IMR-90 (cell line): ENCODE data around the gene MAP1A. TPM values are rescaled to one million over a fixed set of nuclear protein-coding genes. Genes with fewer than 3 reads are reported as not detected.

Source experiments
- ATAC-seq: fragments of 200-7000 bp; cut with Tn5 transposase; 2 replicates; pipeline ENCODE4 v1.9.1; 2020; ENCODE audit warnings: low read depth, mild to moderate bottlenecking, moderate library complexity
- BruUV-seq: library from RNA; stranded (reverse); fragments of 400-500 nt; replicated peaks from 2 replicates; lab custom pipeline; 2021; lab: Mats Ljungman, UMichigan
- CTCF ChIA-PET: fragments of 300-600 bp; formaldehyde crosslinking; extraction: SDS; loops from one replicate; lab custom pipeline; 2021; ENCODE audit warnings: antibody characterized with exemption; lab: Yijun Ruan, JAX
- POLR2A ChIA-PET: fragments of 300-600 bp; sonication (Branson Sonifier 250); formaldehyde crosslinking; loops from one replicate; lab custom pipeline; 2022; ENCODE audit warnings: antibody characterized with exemption; ENCODE audit not compliant: unreplicated experiment; lab: Charles Lee
- DNase-seq: peaks from one replicate; pipeline ENCODE4 v3.0.0; 2013
- H2AFZ ChIP-seq: replicated peaks from 2 replicates; pipeline ENCODE3; 2013; ENCODE audit warnings: low read length, mild to moderate bottlenecking; ENCODE audit not compliant: poor library complexity
- H2AK5ac ChIP-seq: 2 replicates; pipeline ENCODE4 v1.6.1; 2013; ENCODE audit warnings: low read depth, low read length, inconsistent platforms
- H2AK9ac ChIP-seq: replicated peaks from 2 replicates; pipeline ENCODE3; 2013; ENCODE audit warnings: mild to moderate bottlenecking, low read depth, low read length, moderate library complexity; ENCODE audit not compliant: poor library complexity
- H2BK120ac ChIP-seq: 2 replicates; pipeline ENCODE4 v1.6.1; 2013; ENCODE audit warnings: low read depth, low read length, inconsistent platforms
- H2BK15ac ChIP-seq: 3 replicates; pipeline ENCODE4 v1.6.1; 2013; ENCODE audit warnings: low read depth, low read length, inconsistent platforms
- H2BK20ac ChIP-seq: 2 replicates; pipeline ENCODE4 v1.6.1; 2013; ENCODE audit warnings: low read depth, mild to moderate bottlenecking, inconsistent platforms, low read length, moderate library complexity
- H2BK5ac ChIP-seq: 2 replicates; pipeline ENCODE4 v1.6.1; 2013; ENCODE audit warnings: mild to moderate bottlenecking, low read depth, low read length, inconsistent platforms; ENCODE audit not compliant: poor library complexity, severe bottlenecking
- H3K14ac ChIP-seq: replicated peaks from 2 replicates; pipeline ENCODE4 v1.6.1; 2013; ENCODE audit warnings: low read depth, low read length, inconsistent platforms
- H3K18ac ChIP-seq: 2 replicates; pipeline ENCODE4 v1.6.1; 2013; ENCODE audit warnings: low read depth, low read length, control low read depth
- H3K23ac ChIP-seq: 2 replicates; pipeline ENCODE4 v1.6.1; 2013; ENCODE audit warnings: low read depth, low read length, inconsistent platforms
- H3K27ac ChIP-seq: 2 replicates; pipeline ENCODE4 v1.5.1; 2013; ENCODE audit warnings: mild to moderate bottlenecking, control low read depth, low read length; ENCODE audit not compliant: insufficient read depth
- H3K27me3 ChIP-seq: 2 replicates; pipeline ENCODE4 v1.6.1; 2013; ENCODE audit warnings: low read length; ENCODE audit not compliant: control insufficient read depth, insufficient read depth
- H3K36me3 ChIP-seq: 2 replicates; pipeline ENCODE4 v1.6.1; 2013; ENCODE audit warnings: low read length, mixed read lengths; ENCODE audit not compliant: control insufficient read depth, insufficient read depth
- H3K4ac ChIP-seq: 2 replicates; pipeline ENCODE4 v1.6.1; 2013; ENCODE audit warnings: low read depth, low read length, inconsistent platforms
- H3K4me1 ChIP-seq: 2 replicates; pipeline ENCODE4 v1.6.1; 2013; ENCODE audit warnings: low read length, mixed read lengths; ENCODE audit not compliant: control insufficient read depth, insufficient read depth
- H3K4me2 ChIP-seq: 2 replicates; pipeline ENCODE4 v1.6.1; 2013; ENCODE audit warnings: low read depth, mild to moderate bottlenecking, control low read depth, low read length, moderate library complexity
- H3K4me3 ChIP-seq: 2 replicates; pipeline ENCODE4 v1.5.1; 2013; ENCODE audit warnings: low read depth, mild to moderate bottlenecking, control low read depth, low read length, moderate library complexity; ENCODE audit not compliant: insufficient read depth
- H3K56ac ChIP-seq: 2 replicates; pipeline ENCODE4 v1.6.1; 2013; ENCODE audit warnings: low read length, inconsistent platforms; ENCODE audit not compliant: insufficient read depth; ENCODE audit errors: extremely low read depth
- H3K79me1 ChIP-seq, 2 experiments: 2 replicates each; pipeline ENCODE4 v1.6.1; 2013; ENCODE audit warnings: low read length in 2 of 2, inconsistent platforms in 1 of 2, low read depth in 1 of 2
- H3K9ac ChIP-seq: 2 replicates; pipeline ENCODE4 v1.6.1; 2013; ENCODE audit warnings: low read depth, low read length, control low read depth
- H3K9me1 ChIP-seq: 2 replicates; pipeline ENCODE4 v1.6.1; 2013; ENCODE audit warnings: low read length, inconsistent platforms; ENCODE audit not compliant: insufficient read depth
- H3K9me3 ChIP-seq: 2 replicates; pipeline ENCODE4 v1.6.1; 2013; ENCODE audit warnings: low read length; ENCODE audit not compliant: control insufficient read depth, insufficient read depth
- H4K20me1 ChIP-seq: 2 replicates; pipeline ENCODE4 v1.6.1; 2013; ENCODE audit warnings: low read length, inconsistent platforms; ENCODE audit not compliant: insufficient read depth
- H4K5ac ChIP-seq: 2 replicates; pipeline ENCODE4 v1.6.1; 2013; ENCODE audit warnings: mild to moderate bottlenecking, low read depth, low read length, control low read depth
- H4K8ac ChIP-seq, 2 experiments: 2 replicates each; pipeline ENCODE4 v1.6.1; 2013; ENCODE audit warnings: low read depth in 2 of 2, low read length in 2 of 2, control low read depth in 1 of 2, inconsistent platforms in 1 of 2
- H4K91ac ChIP-seq: 2 replicates; pipeline ENCODE4 v1.6.1; 2013; ENCODE audit warnings: low read depth, low read length, inconsistent platforms; ENCODE audit not compliant: insufficient read depth
- BHLHE40 ChIP-seq: fragments of 150-350 bp; IDR thresholded peaks from 2 replicates; pipeline ENCODE4 v1.6.1; 2016; ENCODE audit warnings: mild to moderate bottlenecking, low read depth, low read length
- CEBPB ChIP-seq: IDR thresholded peaks from 2 replicates; pipeline ENCODE4 v1.6.1; 2012; ENCODE audit warnings: low read depth, low read length, improper control_type of control experiment
- CHD1 ChIP-seq: IDR thresholded peaks from 2 replicates; pipeline ENCODE4 v1.6.1; 2012; ENCODE audit warnings: low read depth, low read length, improper control_type of control experiment
- CTCF ChIP-seq: conservative IDR thresholded peaks from 2 replicates; pipeline ENCODE4 v1.5.1; 2012; ENCODE audit warnings: mild to moderate bottlenecking, low read depth, low read length, improper control_type of control experiment
- ELK1 ChIP-seq: fragments of 150-350 bp; IDR thresholded peaks from 2 replicates; pipeline ENCODE4 v1.6.1; 2016; ENCODE audit warnings: low read depth, mild to moderate bottlenecking, low read length, moderate library complexity, borderline replicate concordance
- FOS ChIP-seq: fragments of 150-350 bp; IDR thresholded peaks from 2 replicates; pipeline ENCODE4 v1.6.1; 2016; ENCODE audit warnings: low read depth, low read length
- MAFK ChIP-seq: IDR thresholded peaks from 2 replicates; pipeline ENCODE4 v1.6.1; 2012; ENCODE audit warnings: low read depth, low read length, improper control_type of control experiment
- MAZ ChIP-seq: IDR thresholded peaks from 2 replicates; pipeline ENCODE4 v1.6.1; 2012; ENCODE audit warnings: low read depth, mild to moderate bottlenecking, low read length, improper control_type of control experiment, moderate library complexity, borderline replicate concordance
- MXI1 ChIP-seq: IDR thresholded peaks from 2 replicates; pipeline ENCODE4 v1.6.1; 2012; ENCODE audit warnings: low read depth, mild to moderate bottlenecking, low read length, moderate library complexity, borderline replicate concordance
- POLR2A ChIP-seq: IDR thresholded peaks from 2 replicates; pipeline ENCODE4 v1.6.1; 2012; ENCODE audit warnings: mild to moderate bottlenecking, low read depth, low read length
- RAD21 ChIP-seq: IDR thresholded peaks from 2 replicates; pipeline ENCODE4 v1.6.1; 2012; ENCODE audit warnings: low read length, improper control_type of control experiment
- RCOR1 ChIP-seq: IDR thresholded peaks from 2 replicates; pipeline ENCODE4 v1.6.1; 2012; ENCODE audit warnings: mild to moderate bottlenecking, low read length, improper control_type of control experiment; ENCODE audit not compliant: insufficient replicate concordance
- RFX5 ChIP-seq: IDR thresholded peaks from 2 replicates; pipeline ENCODE4 v1.8.0; 2012; ENCODE audit warnings: low read depth, mild to moderate bottlenecking, low read length, moderate library complexity
- SMC3 ChIP-seq: fragments of 150-350 bp; IDR thresholded peaks from 2 replicates; pipeline ENCODE4 v1.6.1; 2016; ENCODE audit warnings: low read depth, mild to moderate bottlenecking, antibody characterized with exemption, low read length, moderate library complexity
- USF2 ChIP-seq: fragments of 150-350 bp; IDR thresholded peaks from 2 replicates; pipeline ENCODE4 v1.6.1; 2017; ENCODE audit warnings: mild to moderate bottlenecking, antibody characterized with exemption, low read length, low read depth
- WGBS, 2 experiments: methylation state at CpG; one replicate each; pipeline versions ENCODE4 v1.1.5 to v1.1.7; 2013; ENCODE audit warnings: missing lambda C conversion rate in 2 of 2; ENCODE audit not compliant: insufficient read length in 1 of 2; ENCODE audit errors: extremely low coverage in 2 of 2; 5-methylcytosine and 5-hydroxymethylcytosine counted together
- dilution Hi-C: fragments of 300-500 bp; cut with HindIII; formaldehyde crosslinking; loops from one replicate; pipeline ENCODE4 v1.14.3; 2018; ENCODE audit warnings: low sequenced_read_pairs; ENCODE audit not compliant: unreplicated experiment
- in situ Hi-C: fragments of 300-500 bp; cut with MboI; formaldehyde crosslinking; loops from 3 replicates; pipeline ENCODE4 v1.14.3; 2019; ENCODE audit warnings: low sequenced_read_pairs, inconsistent platforms, mixed read lengths
- intact Hi-C: fragments of 100-400 bp; cut with micrococcal nuclease; formaldehyde crosslinking; loops from 2 replicates; pipeline ENCODE4 v1.10.0; 2022
- polyA plus RNA-seq, 3 experiments: library from polyadenylated mRNA; depleted of rRNA; stranded (reverse); fragments of >200 nt; gene quantifications; 2 replicates each; pipeline ENCODE4 v1.2.3, GENCODE V29; 2012; ENCODE audit warnings: low replicate concordance in 1 of 3
- total RNA-seq: library from RNA; depleted of rRNA; stranded (reverse); fragments of >200 nt; gene quantifications from 2 replicates; pipeline ENCODE4 v1.2.3, GENCODE V29; 2012

MAP1A gene
- total and polyA plus RNA-seq, 2 of the 4 experiments (the other 2 are of a cell fraction): 28.7 to 48.2 TPM

- no peak overlapping the region for H3K27ac ChIP-seq
- no peak overlapping the region for H3K4ac ChIP-seq
- no peak overlapping the region for H4K91ac ChIP-seq
- no TSS peak for BruUV-seq
- peaks cover 3% of the 10 kb centered on the region for H3K4me1 ChIP-seq
- H2BK120ac ChIP-seq: no peak overlapping the region
- no peak overlapping the region for H2AK9ac ChIP-seq
- no peaks in the 10 kb centered on the region for H3K27me3 ChIP-seq
- H3K14ac ChIP-seq: no peak overlapping the region
- H2AFZ ChIP-seq: no peak overlapping the region
- H3K9me1 ChIP-seq: peaks cover 44% of the 10 kb centered on the region
- no peak overlapping the region for H2BK15ac ChIP-seq
- no peak overlapping the region for H3K4me3 ChIP-seq
- TF ChIP-seq ELK1 (no peak), POLR2A (no peak), CEBPB (no peak), CHD1 (no peak), SMC3 (no peak), FOS (no peak), RAD21 (no peak), CTCF (no peak), RCOR1 (no peak), MAFK (no peak), USF2 (no peak), BHLHE40 (no peak), MAZ (no peak), RFX5 (no peak), MXI1 (no peak)
- dilution Hi-C loops: no loop called here
- intact Hi-C loops: no loop called here
- H3K9ac ChIP-seq: no peak overlapping the region
- H3K56ac ChIP-seq: no peak overlapping the region
- no peak overlapping the region for H2BK5ac ChIP-seq
- no peak overlapping the region for H3K18ac ChIP-seq
- peaks cover 72% of the 10 kb centered on the region for H3K36me3 ChIP-seq
- H3K23ac ChIP-seq: no peak overlapping the region
- ChIA-PET CTCF (no interaction called here), POLR2A (no interaction called here)
- H4K20me1 ChIP-seq: peaks cover 56% of the 10 kb centered on the region
- no peak overlapping the region for H2BK20ac ChIP-seq
- H2AK5ac ChIP-seq: no peak overlapping the region
- H3K9me3 ChIP-seq: no peaks in the 10 kb centered on the region
- H3K4me2 ChIP-seq: no peak overlapping the region
- ATAC-seq (no peak), DNase-seq (no peak)
- H4K5ac ChIP-seq: no peak overlapping the region
- in situ Hi-C loops: no loop called here
- WGBS, 2 experiments: no CpG with 5 or more reads among the region's 4 CpGs
- H3K79me1 ChIP-seq: peaks cover 18 to 82% of the 10 kb centered on the region in 2 experiments
- no peak overlapping the region for H4K8ac ChIP-seq
Measured at GRCh38 chr15:43525131-43525530, 7.7 kb downstream of the MAP1A start.
